Posterior vena cava (tissue), 2 donors: ENCODE results near the gene GRID2. TPM values are rescaled to one million over a fixed set of nuclear protein-coding genes. Genes with fewer than 3 reads are reported as not detected.

Experiments
- DNase-seq: peaks from one replicate; pipeline ENCODE4 v3.0.0-alpha.2; 2020; ENCODE audit warnings: low spot score
- intact Hi-C, 2 donors: fragments of 100-400 bp; cut with DNase I; formaldehyde crosslinking; loops; one replicate each; pipeline versions ENCODE4 v1.14.1 to v1.14.2; 2022 to 2023
- total RNA-seq, 2 donors: library from RNA; stranded (reverse); fragmentation: NEBNext Ultra II Directional; extraction: Animal tissue kit (Norgen Biotek cat#: 25700); gene quantifications; one replicate each; pipeline ENCODE4 v1.2.1, GENCODE V29; 2021
- donor health status: DM: yes; HTN: yes; CAD: no.
- donor health status: DM: yes; HTN: yes; CAD: no.

The GRID2 gene
- total RNA-seq, 2 donors from 2014 or later: 0.38 TPM; not detected in 1

DNA sequence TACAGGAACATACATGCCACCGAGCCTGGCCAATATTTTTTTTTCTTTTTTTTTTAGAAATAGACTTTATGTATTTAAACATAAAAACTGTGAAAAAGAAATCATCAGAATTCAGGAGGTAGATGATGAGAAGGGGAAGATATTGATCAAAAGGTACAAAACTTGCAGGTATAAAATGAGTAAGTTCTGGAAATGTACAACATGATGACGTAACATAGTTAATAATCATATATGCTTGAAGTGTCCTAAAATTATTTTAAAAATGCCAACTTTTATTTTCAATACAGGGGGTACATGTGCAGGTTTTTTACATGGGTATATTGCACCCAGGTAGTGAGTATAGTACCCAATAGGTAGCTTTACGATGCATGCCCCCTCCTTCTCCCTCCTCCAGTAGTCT, 337.6 kb downstream of the GRID2 start:
- intact Hi-C loops: no loop called here
- no peak for DNase-seq

DNA sequence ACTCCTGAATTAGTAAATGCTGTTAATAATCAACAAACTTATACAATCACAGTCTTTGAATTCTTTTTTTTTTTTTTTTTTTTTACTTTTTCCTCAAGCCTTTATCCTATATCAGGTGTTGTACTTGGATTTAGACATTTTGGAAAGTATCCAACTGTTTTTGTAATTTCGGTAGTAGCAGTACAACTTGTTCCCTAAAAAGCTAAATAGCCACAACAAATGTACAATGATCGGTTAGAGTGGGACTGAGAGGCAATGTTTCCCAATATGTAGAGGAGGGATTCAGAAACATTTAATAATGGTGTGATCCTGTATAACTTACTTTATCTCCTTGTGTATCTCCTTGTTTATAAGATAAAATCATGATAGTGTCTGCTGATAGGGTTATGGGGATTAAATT, 343.1 kb downstream of the GRID2 start:
- intact Hi-C loops: no loop called here
- no peak for DNase-seq

DNA sequence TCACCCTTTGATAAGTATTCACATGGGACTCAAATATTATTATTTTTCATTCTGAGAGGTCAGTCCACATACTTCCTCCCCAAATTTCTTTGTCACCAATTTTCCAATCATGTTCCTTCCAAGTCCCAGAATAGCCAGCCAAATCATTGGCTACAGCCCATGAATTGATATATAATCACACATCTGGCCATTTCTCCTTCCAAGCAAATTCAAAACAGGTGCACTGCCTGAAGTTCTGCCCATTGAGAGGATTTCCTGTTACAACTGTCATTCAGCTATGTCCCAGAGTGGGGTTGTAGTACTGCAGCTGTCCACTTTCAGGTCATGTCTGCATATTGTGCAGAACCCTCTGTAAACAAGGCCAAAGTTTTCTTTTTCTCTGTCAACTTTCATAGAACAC, 347.8 kb downstream of the GRID2 start:
- intact Hi-C loops: no loop called here
- no peak for DNase-seq

DNA sequence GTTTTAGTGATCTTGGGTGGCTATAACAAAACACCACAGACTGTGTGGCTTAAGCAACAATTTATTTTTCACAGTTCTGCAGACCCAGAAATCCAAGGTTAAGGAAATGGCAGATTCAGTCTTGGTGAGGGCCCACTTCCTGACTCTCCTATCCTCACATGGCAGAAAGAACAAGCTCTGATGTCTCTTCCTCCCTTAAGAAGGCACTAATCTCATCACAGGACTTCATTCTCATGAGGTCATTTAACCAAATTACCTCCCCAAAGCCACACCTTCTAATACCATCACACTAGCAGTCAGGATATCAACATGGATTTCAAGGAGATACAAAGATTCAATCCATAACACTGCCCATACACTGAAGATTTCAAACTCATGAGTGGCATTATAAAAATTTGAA, 350.3 kb downstream of the GRID2 start:
- no peak for DNase-seq
- intact Hi-C loops: no loop called here

DNA sequence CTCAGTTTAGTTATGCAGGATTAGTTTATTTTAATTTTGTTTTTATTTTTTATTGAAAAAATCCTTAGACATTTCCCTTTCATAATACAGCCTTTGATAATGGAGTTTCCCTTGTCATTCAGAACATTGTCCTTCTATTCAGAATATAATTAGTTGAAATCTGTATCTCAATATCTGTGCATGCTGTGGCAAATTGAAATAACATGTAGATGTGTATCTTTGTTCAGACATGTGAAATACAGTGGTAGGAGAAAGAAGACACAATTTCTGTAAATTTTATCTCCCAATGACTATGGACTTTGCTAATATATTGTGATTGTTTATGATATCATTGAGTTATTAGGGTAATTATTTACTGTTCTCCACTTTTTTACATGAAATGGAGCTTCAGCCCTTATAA, 353.9 kb downstream of the GRID2 start:
- DNase-seq: no peak
- intact Hi-C loops: no loop called here

DNA sequence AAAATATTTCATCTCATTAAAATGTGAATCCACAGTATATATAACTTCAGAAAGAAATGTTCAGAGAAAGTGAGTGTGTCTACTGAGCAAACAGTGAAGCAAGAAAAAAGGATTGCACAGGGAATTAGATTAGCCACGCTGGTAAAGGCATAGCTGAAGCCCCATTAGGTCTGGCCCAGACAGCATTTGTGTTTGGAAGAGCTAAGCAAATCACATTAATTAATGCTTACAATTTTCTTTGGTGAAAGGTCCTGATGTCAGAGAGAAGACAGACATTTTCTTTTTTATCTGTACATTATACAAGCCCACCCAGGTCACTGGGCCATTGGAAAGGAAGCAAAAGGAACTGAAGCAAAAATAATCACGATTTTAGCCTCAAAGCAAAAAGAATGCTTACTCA, 354.6 kb downstream of the GRID2 start:
- intact Hi-C loops: no loop called here

DNA sequence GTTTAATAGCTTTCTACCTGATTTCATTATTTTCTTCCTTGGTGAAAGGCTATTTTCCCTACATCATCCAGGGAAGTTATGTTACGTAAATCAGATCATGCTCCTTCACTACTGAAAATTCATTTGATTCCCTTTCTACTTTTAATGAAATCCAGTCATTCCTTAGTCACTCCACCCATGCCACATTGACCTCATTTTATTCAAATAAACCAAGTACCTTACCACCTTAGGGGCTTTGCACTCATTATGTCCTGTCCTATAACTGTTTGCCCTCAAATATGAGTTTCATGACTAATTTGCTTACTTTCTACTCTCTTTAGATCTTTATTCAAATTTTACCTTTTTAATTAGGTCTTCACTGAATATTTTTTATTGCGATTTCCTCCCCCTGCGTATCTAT, 374.0 kb downstream of the GRID2 start:
- intact Hi-C loops: no loop called here
- no peak for DNase-seq

More for the DNA sequence above, 354.6 kb downstream of the GRID2 start:
- DNase-seq: no peak

DNA sequence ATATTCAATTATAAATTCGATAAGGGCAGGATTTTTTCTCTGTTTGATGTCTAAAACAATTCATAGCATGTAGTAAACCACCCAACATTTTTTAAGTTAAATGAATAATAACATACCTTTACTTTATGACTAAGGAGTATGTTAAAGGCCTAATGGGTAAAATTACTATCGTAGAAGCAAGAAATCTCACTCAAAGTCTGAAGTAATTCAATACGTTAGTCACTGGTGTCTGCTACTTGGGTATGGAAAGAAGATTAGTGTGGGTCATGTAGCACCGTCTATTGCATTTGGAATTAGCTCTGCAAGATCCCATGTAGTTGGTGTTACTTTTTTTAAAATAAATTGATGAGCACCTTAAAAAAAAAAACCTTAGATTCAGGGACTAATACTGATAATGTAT, 374.5 kb downstream of the GRID2 start:
- intact Hi-C loops: no loop called here
- no peak for DNase-seq

DNA sequence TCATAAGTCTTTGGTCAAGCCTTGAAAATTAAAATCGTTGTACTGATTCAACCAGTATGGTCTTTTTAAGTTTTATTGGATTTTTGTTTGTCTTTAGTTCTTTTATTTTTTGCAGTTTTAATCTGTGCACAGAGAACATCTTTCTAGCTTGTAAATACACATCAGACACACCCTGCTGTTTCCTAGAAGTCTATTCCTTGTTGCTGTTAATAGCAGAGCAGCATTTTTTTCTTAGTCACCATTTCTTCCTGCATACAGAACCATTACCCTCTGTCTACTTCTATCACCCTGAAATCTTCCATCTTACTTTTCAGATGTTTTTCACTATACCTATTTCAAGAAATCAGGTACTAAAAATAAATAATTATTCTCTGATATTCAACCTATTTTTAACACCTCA, 375.4 kb downstream of the GRID2 start:
- intact Hi-C loops: no loop called here
- no peak for DNase-seq

DNA sequence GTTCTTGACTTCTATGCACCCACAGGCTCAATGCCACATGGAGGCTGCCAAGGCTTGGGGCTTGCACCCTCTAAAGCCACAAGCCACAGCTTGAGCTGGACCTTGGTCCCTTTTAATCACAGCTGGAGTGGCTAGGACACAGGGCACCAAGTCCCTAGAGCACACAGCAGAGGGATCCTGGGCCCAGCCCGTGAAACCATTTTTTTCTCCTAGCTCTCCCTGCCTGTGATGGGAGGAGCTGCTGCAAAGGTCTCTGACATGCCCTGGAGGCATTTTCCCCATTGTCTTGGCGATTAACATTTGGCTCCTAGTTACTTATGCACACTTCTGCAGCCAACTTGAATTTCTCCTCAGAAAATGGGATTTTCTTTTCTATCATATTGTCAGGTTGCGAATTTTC, 410.9 kb downstream of the GRID2 start:
- DNase-seq: no peak
- intact Hi-C loops: no loop called here

DNA sequence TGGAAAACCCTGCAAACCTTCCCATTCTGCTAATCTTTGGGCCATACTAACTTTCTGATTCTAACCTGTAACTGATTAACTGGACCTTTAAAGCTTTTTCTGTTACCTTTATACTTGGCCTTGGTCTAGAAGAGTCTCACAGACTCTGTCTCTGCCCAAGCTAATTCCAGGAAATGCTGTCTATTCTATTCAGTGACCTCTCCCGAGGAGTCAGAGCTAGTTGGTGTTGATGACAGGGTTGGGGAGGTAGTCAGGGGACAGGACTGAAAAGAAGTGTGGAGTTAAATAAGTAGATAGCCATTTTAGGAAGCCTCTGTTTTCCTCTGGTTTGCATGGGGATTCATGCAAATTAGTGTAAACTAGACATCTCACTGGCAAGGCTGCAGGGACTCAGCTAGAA, 429.5 kb downstream of the GRID2 start:
- no peak for DNase-seq

DNA sequence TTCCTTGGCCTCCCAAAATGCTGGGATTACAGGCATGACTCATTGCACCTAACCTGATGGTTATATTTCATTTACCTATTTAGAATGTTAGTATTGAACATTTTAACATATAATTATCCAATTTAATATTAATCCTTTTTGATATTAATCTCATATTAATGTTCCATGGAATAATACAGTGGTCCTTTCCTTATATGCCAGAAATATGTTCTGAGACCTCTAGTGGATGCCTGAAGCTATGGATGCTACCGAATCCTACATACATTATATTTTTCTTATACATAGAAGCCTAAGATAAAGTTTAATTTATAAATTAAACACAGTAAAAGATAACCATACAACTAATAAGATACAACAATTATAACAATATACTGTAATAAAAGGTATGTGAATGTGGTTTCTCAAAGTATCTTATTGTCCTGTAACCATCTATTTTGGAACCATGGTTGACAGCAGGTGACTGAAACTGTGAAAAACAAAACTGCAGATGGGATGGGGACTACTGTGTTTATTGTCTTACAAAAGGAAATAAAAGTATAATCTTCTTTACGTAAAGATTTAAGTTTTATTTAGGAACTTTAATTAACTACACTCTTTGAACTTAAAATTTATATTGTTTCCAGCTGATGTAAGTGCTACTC, 431.4 kb downstream of the GRID2 start:
- intact Hi-C loops: no loop called here
- DNase-seq: no peak

More for the DNA sequence above, 429.5 kb downstream of the GRID2 start:
- intact Hi-C loops: no loop called here

DNA sequence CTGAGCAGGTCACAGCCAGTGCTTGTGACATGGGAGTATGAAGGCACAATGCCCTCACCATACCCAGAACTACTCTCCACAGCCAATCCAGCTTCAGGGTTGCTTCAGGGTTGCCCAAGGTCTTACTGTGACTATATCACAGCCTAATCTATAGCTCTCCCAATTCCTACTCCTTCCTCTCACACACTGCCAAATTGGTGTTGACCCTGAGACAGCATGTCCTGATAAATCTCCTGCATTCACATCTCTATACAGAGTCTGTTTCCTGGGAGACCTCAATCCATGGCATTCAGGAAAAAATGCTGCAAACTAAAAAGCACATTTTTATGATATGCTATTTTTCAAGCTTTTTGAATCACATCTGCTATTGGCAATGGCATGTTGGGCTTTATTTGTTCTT, 456.7 kb downstream of the GRID2 start:
- intact Hi-C loops: no loop called here
- DNase-seq: no peak

DNA sequence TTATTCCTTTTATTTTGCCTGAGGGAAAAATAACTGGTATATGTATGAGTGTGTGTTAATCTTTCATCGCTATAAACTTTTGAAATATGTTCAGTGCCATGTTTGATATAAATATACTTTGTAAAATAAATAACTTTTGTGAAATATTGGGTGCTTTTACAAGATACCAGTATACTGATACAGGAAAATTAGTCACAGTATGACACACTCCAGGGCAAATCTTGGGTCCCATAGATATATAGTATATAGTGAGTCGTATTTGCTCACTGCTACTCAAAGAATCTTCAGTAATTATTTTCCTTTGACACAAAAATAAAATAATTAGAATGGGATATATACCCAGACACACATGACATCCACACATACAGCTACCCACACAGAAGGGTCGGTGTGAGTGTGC, 472.3 kb downstream of the GRID2 start:
- intact Hi-C loops: no loop called here
- DNase-seq: no peak

DNA sequence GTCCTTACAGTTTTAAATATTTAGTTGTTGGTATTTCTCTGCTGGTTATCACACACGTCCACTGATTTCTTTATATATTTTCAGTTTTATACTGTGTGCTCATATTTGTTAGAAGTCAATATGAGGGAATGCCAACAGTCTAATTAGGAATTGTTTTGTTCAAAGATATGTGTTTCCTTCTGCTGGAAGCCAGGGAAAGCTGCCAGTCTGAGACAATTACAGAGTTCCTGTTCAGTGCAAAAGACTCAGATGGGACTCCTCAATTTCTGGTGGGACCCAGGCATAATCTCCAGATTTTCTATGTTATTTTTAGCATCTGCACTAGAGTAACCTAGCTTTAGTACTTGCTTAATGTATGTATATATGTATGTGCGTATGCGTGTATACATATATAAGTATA, 486.0 kb downstream of the GRID2 start:
- intact Hi-C loops: no loop called here
- DNase-seq: no peak

DNA sequence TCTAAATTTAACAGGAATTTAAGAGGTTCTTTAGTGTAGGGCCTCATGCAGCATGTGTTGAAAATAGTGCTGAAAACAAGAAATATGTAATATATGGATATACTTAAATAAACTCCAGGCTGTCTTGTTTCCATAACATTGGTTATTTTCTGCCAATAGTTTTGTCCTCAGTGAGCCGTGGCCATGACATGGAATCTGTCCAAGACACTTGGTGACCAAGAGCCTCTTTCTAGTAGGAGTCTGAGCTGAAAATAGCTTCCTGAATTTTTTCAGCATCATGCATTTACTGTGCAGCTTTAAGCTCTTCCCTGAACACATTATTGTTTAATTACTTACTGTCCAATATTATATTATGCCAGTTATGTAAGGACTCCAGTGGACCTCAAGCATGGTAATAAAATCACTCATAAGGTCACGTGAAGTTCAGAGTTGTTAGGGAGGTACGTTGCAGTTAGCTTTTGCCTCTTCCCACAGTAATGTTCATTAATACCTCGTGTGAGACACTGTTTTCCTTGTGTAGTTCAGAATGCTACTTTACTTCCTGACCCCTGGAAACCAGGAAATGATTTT, 488.2 kb downstream of the GRID2 start:
- intact Hi-C loops: no loop called here
- no peak for DNase-seq

DNA sequence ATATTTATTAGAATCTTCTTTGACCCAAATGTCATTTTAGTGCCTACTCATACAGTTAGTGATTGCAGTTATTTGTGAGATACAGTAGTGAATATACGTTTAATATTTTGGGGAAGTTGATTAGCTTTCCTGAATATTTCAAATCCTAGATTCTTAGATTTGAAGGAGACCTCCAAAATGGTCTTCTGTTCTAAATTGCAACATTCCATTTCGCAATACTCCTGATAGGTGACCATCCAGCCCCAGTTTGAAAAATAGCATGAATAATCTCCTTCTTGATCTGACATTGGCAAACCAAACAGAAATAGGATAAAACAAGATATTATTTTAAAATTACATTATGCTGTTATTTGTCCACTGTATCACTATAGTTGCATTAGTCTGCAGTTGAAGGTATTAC, 505.6 kb downstream of the GRID2 start:
- intact Hi-C loops: no loop called here
- no peak for DNase-seq

DNA sequence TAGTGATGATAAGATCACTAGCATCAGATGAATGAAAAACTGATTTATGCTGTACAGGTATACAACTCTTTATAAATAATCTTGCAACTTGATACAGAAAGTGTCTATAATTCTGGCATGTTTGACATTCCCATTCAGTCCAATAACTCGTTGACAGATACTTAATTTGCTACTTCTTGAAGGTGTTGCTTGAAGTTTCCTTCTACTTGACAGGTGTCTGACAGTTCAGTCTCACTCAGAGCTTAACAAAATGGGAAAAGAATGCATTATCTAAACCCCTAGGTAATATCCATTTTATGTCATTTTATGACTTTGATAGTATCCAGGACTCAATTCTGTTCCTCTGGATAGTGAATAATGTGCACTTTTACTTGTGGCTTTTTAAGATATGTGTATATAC, 508.9 kb downstream of the GRID2 start:
- DNase-seq: no peak
- intact Hi-C loops: no loop called here

DNA sequence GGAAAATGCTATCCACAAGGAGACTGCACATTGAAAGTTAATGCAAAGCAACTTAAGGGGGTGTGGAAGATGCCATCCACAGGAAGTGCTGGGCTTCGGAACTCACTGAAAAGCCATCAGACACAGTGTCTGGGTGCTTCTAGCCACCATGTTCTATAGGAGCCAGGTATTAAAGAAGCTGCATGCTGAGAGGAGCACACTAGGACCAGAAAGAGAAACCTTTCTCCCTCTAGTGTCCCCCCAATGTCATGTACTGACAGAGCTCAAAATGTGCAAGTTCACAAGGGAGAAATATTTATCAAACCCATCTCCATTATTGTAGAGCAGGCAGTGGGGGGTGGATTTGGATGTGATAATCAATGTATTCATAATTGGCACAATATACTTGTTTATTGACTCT, 510.9 kb downstream of the GRID2 start:
- intact Hi-C loops: no loop called here
- no peak for DNase-seq

DNA sequence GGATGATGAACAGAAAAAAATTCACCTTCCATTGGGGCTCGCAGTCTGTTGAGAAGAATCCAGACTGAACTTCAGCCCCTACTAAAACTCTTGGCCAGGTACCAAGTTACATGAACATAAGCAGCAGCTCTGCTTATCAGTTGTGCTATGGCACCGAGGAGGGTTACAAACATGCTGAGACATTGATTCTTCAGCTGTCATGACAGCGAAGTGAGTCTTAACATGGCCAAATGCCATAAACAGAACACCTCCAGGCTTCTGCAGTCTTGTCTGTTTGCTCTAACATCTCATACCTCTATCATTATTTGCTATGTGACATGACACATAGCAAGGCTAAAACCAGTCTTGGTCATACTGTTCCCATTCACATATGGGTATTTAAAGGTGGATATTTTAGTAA, 521.5 kb downstream of the GRID2 start:
- no peak for DNase-seq
- intact Hi-C loops: no loop called here

DNA sequence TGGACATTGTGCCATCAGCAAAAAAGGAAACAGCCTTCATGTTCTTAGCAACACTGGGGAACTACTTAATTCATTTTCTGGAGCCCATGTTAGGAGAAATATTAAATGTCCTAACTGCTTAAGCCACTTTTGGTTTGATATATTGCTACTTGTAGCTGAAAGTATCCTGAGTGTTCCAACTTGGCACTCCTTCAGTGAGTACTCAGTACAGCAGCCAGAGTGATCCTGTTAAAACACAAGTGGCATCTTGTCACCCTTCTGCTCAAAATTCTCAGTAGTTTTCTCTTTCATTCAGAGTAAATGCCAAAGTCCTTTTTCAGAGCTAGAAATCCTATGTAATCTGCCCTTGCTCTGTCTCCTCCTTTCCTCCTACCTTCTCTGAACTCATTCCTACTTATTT, 522.0 kb downstream of the GRID2 start:
- intact Hi-C loops: no loop called here
- DNase-seq: no peak

DNA sequence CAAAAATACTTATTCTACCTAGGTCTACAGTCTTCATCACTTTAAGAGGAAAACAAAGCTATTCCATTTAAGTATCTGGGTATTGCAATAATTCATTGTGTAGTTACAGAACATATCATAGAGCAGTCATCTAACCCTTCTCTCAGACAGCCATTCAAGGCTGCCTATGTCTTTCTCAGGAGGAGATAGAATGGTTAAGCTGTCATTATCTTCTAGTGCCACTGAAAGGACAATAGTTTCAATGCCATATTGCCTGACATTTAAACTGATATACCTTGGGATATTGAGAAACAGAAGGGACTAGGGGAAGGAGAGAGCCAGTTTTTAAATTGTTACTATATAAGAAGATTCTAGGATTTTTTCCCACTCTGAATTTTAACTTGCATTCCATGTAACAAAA, 527.0 kb downstream of the GRID2 start:
- DNase-seq: no peak
- intact Hi-C loops: loop anchor here in 1 of 2 donors (10.0 kb wide), 1 partner anchor 824 kb away; no protein-coding TSS in a partner anchor
